ENCODE data around the gene SNX32. TPM values are rescaled to one million over a fixed set of nuclear protein-coding genes. Genes with fewer than 3 reads are reported as not detected.
A peak's percentile ranks its signal among the peaks of the same experiment; 100 is the strongest.

SNX32 gene
- total RNA-seq, 1 experiment from 2014 or later: not detected

- DNase-seq (ENCODE audit: low read depth): no peak
These were observed 36.8 kb upstream of the SNX32 start for GRCh38 chr11:65796726-65797601.

GRCh38 chr11:65797711-65798110, 36.1 kb upstream of the SNX32 start:
- DNase-seq (ENCODE audit: low read depth): no peak

GRCh38 chr11:65798882-65799281, 34.9 kb upstream of the SNX32 start:
- DNase-seq (ENCODE audit: low read depth): no peak

- DNase-seq (ENCODE audit: low read depth): no peak
These were observed 32.4 kb upstream of the SNX32 start for GRCh38 chr11:65801153-65801987.

GRCh38 chr11:65802841-65803240, 30.9 kb upstream of the SNX32 start:
- DNase-seq (ENCODE audit: low read depth): no peak

GRCh38 chr11:65803797-65804492, 29.8 kb upstream of the SNX32 start:
- DNase-seq (ENCODE audit: low read depth): no peak

- no peak for DNase-seq (ENCODE audit: low read depth)
These were observed 26.8 kb upstream of the SNX32 start for GRCh38 chr11:65806979-65807378.

GRCh38 chr11:65808744-65809341, 24.9 kb upstream of the SNX32 start:
- no peak for DNase-seq (ENCODE audit: low read depth)

GRCh38 chr11:65809496-65809895, 24.3 kb upstream of the SNX32 start:
- DNase-seq (ENCODE audit: low read depth): no peak

GRCh38 chr11:65810046-65810868, 23.5 kb upstream of the SNX32 start:
- no peak for DNase-seq (ENCODE audit: low read depth)

GRCh38 chr11:65811764-65812475, 21.8 kb upstream of the SNX32 start:
- no peak for DNase-seq (ENCODE audit: low read depth)

GRCh38 chr11:65814131-65814985, 19.4 kb upstream of the SNX32 start:
- peak; percentile 52 for DNase-seq (ENCODE audit: low read depth)

GRCh38 chr11:65814986-65815565, 18.7 kb upstream of the SNX32 start:
- no peak for DNase-seq (ENCODE audit: low read depth)

GRCh38 chr11:65816696-65817095, 17.1 kb upstream of the SNX32 start:
- DNase-seq (ENCODE audit: low read depth): no peak

- no peak for DNase-seq (ENCODE audit: low read depth)
These were observed 16.4 kb upstream of the SNX32 start for GRCh38 chr11:65817312-65817834.

GRCh38 chr11:65817835-65818680, 15.7 kb upstream of the SNX32 start:
- peak; percentile 90 for DNase-seq (ENCODE audit: low read depth)

- no peak for DNase-seq (ENCODE audit: low read depth)
These were observed 12.7 kb upstream of the SNX32 start for GRCh38 chr11:65821107-65821506.
